ENCODE measurements around the gene LSM14A.

Gene LSM14A

GRCh38 chr19:34254046-34254697 lies 81.9 kb downstream of the LSM14A start, which contains the start of gene GARRE1:
Gene GARRE1 (plus strand): TSS chr19:34254554. CDS start chr19:34300474, 45,920 bp downstream.
- in situ Hi-C loops (cut with MboI; ENCODE audit: low sequenced_read_pairs) = no loop called here

DNA sequence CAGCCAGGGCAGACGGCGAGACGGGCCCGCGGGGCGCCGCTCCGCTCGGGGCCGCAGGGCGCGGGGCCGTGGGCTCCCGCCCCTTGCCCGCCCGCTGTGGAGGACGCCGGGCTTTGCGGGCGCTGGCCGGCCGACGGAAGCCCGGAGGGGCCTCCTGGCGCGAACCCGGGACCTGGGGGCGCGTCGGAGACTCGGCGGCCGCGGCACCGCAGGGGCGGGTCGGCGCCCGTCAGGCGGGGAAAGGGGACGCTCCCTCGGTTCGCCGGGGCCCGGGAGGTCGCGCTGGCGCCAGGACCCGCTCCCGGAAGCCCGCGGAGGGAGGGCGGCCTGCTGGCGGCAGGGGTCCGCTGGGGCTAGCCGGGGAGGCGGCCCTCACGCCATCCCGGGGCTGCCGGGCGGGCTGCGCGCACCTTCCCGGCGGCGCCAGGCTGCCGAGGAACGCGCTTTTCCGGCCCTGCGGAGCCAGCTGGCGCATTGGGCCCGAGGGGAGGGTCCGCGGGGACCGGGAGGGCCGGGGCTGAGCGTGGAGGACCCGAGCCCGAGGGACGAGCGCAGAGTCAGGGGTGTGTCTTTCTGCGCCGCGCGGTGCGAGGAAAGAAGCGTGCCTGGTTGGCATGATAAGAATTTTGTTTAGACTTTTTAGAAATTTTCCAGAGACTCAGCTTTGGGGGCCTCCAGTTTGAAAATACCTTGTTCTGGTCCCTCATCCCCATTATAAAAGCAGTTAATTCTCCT lies 82.6 kb downstream of the LSM14A start:
- in situ Hi-C loops (cut with MboI; ENCODE audit: low sequenced_read_pairs) = no loop called here

DNA sequence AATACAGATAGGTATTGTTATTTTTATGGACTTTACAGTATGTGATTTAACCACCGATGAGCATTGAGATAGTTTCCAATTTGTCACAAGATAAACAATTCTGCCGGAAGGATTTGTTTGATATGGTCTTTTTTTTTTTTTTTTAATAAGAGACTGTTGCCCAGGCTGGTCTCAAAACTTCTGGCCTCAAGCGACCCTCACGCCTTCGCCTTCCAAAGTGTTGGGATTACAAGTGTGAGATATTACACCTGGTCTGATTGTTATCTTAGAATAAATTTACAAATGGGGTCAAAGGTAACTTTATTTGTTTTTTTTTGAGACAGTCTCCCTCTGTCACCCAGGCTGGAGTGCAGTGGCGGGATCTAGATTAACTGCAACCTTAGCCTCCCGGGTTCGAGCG lies 83.2 kb downstream of the LSM14A start:
- in situ Hi-C loops (cut with MboI; ENCODE audit: low sequenced_read_pairs) = no loop called here

DNA sequence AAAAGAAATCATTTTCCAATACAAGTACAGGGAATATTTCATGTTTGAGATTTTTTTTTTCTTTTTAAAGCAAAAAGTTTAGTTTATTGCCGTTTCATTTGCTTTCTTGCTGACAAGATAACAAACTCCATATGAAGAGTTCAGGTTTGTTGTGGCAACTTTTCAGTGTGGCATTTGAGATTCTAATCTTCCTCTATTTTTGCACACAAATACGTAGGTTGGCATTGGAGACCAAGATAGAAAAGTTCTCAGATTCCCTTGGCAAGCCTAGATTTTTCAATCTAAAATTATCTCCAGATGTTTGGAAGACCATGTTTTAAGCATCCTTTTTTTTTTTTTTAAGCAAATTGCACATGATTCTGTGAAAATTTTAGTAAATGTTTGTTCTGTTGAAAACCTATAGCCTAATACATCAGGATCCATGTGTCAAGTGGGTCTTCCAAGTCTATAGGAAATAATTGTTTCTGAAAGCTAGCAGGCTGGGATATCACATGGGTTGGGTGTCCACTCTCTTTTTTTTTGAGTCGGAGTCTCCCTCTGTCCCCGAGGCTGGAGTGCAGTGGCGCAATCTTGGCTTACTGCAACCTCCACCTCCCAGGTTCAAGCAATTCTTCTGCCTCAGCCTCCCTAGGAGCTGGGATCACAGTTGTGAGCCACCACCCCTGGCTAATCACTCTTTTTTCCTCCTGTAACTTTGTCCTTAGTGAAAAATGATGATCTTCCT lies 84.7 kb downstream of the LSM14A start:
- in situ Hi-C loops (cut with MboI; ENCODE audit: low sequenced_read_pairs) = no loop called here

DNA sequence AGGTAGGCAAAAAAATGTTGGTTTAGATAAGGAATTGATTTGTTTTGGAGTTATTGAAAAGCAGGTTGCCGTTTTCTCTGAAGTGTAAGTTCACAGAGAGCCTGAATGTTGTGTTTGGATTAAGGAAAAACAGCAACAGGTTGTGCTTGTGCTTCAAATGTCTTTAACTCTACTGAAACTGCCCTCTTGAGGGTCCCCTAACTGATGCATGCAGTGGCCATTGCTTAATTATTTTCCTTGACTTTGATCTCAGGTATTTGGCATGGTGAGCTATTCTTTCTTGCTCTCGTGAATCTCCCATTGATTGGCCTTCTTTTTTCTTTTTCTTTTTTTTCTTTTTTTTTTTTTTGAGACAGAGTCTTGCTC lies 85.2 kb downstream of the LSM14A start:
- in situ Hi-C loops (cut with MboI; ENCODE audit: low sequenced_read_pairs) = no loop called here

DNA sequence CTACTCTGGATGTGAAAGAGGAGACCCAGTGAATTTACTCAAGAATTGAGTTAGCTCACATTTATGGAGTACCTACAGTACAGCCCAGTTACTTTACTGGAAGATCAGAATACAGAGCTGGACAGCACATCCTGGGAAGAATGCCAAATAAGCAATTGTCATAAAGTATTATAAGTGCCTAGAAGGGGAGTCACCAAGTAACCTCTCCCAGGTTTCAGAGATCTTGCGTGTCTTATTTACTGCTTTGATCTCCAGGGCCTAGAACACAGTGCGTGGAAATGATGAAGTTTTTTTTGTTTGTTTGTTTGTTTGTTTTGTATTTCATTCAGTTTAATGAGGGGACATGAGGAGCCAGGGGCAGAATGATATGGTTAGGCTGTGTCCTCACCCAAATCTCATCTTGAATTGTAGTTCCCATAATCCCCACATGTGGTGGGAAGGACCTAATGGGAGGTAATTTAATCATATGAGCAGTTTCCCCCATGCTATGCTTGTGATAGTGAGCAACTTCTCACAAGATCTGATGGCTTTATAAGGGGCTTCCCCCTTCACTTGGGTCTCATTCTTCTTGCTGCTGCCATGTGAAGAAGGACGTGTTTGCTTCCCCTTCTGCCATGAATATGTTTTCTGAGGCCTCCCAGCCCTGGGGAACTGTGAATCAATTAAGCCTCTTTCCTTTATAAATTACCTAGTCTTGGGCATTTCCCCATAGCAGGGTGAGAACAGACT lies 87.2 kb downstream of the LSM14A start:
- in situ Hi-C loops (cut with MboI; ENCODE audit: low sequenced_read_pairs) = no loop called here

- in situ Hi-C loops (cut with MboI; ENCODE audit: low sequenced_read_pairs) = no loop called here
These were observed 88.5 kb downstream of the LSM14A start for GRCh38 chr19:34260771-34261173.

- in situ Hi-C loops (cut with MboI; ENCODE audit: low sequenced_read_pairs) = no loop called here
These were observed 89.2 kb downstream of the LSM14A start for GRCh38 chr19:34261334-34262109.

- in situ Hi-C loops (cut with MboI; ENCODE audit: low sequenced_read_pairs) = no loop called here
These were observed 91.5 kb downstream of the LSM14A start for GRCh38 chr19:34263745-34264237.

DNA sequence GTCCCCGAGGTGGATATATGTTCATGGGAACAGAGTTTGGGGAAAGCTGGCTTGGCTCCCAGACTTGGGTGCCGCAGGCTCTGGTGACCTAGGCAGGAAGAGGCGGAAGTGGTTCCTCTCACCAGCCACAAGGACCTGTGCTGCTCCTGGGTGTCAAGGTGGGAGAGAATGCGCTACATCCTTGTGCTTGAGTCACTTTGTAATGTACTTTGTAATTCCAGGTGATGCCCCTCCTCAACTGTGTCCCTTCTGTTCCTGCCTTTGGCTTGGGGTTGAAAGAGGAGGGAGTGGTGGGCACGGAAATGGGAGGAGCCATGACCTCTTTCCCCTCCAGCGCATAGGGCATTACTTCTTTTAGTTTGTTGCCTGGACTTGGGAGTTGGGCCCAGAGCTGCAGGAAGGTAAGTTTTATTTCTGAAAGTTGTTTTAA lies 92.9 kb downstream of the LSM14A start:
- in situ Hi-C loops (cut with MboI; ENCODE audit: low sequenced_read_pairs) = no loop called here

DNA sequence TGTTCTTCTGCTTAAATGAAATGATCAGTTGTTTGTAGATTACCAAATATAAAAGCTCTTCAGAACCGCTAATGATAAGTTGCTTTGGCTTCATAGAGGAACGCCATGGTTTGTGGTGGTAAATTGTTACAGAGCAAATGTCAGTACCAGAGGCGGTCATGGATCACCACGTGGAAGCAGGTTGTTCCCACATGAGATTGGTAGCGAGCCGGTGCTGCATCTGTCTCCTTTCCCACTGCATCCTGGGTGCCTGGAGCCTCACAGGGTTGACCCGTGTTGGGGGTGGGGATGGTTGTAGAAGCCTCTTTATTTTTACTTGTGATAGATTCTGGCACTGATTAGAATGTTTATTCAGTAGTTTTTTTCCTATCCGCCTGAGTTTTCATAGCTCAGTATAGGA lies 96.8 kb downstream of the LSM14A start:
- in situ Hi-C loops (cut with MboI; ENCODE audit: low sequenced_read_pairs) = no loop called here

GRCh38 chr19:34269489-34269888 lies 97.2 kb downstream of the LSM14A start:
- in situ Hi-C loops (cut with MboI; ENCODE audit: low sequenced_read_pairs) = no loop called here

DNA sequence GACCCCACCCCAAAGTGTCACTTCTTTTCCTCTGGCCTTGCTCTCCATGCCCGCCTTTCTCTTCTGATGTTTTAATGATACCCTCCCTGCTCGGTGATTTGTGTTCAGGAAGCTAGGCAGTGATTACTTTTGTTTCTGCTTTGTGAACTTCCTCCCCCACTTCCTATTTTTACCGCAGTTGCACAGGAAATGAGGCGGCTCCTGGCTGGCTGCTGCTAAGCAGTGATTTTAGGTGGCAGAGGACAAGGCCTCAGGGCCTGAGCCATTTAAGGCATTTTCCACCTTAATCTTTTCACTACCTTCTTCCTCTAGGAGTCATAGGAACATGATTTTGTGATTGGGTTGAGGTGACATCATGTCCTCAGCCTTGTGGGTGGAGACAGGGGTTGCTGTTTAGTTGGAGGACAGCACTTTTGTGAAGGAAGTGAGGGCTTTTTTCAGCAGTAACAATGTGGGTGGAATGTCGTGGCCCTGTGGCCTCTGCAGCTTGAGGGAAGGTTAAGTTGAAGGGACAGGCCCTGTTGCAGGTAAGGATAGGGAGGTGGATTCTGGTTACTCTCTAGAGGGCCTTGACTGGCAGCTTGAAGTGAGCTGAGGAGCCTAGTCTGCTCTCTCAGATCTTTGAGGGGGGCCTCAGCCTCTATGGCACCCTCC lies 97.8 kb downstream of the LSM14A start:
- in situ Hi-C loops (cut with MboI; ENCODE audit: low sequenced_read_pairs) = no loop called here

GRCh38 chr19:34273121-34273520 lies 100.8 kb downstream of the LSM14A start:
- in situ Hi-C loops (cut with MboI; ENCODE audit: low sequenced_read_pairs) = no loop called here

- in situ Hi-C loops (cut with MboI; ENCODE audit: low sequenced_read_pairs) = no loop called here
These were observed 102.1 kb downstream of the LSM14A start for GRCh38 chr19:34274284-34274826.

DNA sequence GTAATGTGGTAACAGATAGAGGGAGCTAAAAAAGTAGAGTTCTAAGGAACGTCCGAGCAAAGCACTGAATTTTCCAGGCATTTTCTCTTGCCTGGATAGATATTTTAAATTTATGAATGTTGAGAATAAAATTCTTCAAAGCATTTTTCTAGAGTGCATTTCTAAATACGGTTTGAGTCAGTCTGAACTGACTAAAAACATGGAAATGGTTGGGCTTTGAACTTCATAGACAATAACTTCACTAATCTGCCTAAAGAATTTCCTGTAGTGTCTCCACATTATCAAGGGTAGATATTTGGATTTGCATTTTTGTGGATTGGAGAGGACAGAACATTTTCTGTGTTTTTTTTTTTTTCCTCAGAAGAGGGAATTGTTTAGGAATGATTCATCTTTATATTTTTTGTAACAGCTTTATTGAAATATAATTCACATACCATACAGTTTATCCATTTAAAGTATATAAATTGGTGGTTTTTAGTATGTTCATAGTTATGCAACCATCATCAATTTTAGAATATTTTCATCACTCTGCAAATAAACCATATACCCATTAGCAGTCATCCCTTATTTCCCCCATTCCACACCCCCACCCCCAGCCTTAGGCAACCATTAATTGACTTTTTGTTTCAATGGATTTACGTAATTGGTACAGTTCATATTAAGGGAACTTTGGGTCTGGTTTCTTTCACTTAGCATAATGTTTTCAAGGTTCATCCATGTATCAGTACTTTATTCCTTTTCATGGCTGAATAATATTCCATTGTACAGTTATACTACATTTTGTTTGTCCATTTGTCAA lies 102.7 kb downstream of the LSM14A start:
- in situ Hi-C loops (cut with MboI; ENCODE audit: low sequenced_read_pairs) = no loop called here

- in situ Hi-C loops (cut with MboI; ENCODE audit: low sequenced_read_pairs) = no loop called here
These were observed 103.4 kb downstream of the LSM14A start for GRCh38 chr19:34275705-34276104.

- in situ Hi-C loops (cut with MboI; ENCODE audit: low sequenced_read_pairs) = no loop called here
These were observed 104.3 kb downstream of the LSM14A start for GRCh38 chr19:34276614-34277013.

GRCh38 chr19:34277244-34277643 lies 104.9 kb downstream of the LSM14A start:
- in situ Hi-C loops (cut with MboI; ENCODE audit: low sequenced_read_pairs) = no loop called here
